Lower leg skin (tissue), 4 donors: Measurements from ENCODE around the gene KLRB1. TPM values are rescaled to one million over a fixed set of nuclear protein-coding genes. Genes with fewer than 3 reads are reported as not detected.
"Not testable (repeated sequence)": the region's sequence is repeated elsewhere in the genome, so short reads cannot be mapped to it uniquely, and the experiment has no call there.

Experiments used
- DNase-seq, 2 donors: peaks; one replicate each; pipeline ENCODE4 v3.0.0-alpha.2; 2019; ENCODE audit warnings: low spot score in 2 of 2
- H3K4me3 ChIP-seq: fragments of 200-600 bp; sonication (generic); 2 replicates; pipeline ENCODE4 v1.5.1; 2017; ENCODE audit warnings: mild to moderate bottlenecking, low read depth; ENCODE audit not compliant: poor library complexity, severe bottlenecking
- CTCF ChIP-seq, 3 donors: fragments of 450-650 bp; IDR thresholded peaks; one replicate each; pipeline ENCODE4 v1.5.1; 2016; ENCODE audit warnings: antibody characterized with exemption in 3 of 3, mild to moderate bottlenecking in 3 of 3, moderate library complexity in 2 of 3
- POLR2A ChIP-seq, 2 donors: fragments of 450-650 bp; IDR thresholded peaks; one replicate each; pipeline ENCODE4 v1.6.1; 2016 to 2017; ENCODE audit warnings: antibody characterized with exemption in 2 of 2, mild to moderate bottlenecking in 1 of 2, moderate library complexity in 1 of 2
- WGBS, 2 donors: methylation state at CpG; one replicate each; pipeline ENCODE4 v1.1.5; 2018; 5-methylcytosine and 5-hydroxymethylcytosine counted together
- intact Hi-C: fragments of 100-400 bp; cut with DNase I; formaldehyde crosslinking; loops from one replicate; pipeline ENCODE4 v1.15.0; 2023; ENCODE audit warnings: low total_unique reads
- total RNA-seq, 4 donors: library from RNA; depleted of rRNA; stranded (reverse); fragments of >200 nt; gene quantifications; one replicate each; pipeline ENCODE4 v1.1.0, GENCODE V29; 2016

KLRB1 gene
- total RNA-seq, 4 donors from 2014 or later, result 0.22 to 0.63 (median 0.42) TPM; not detected in 1

- peak in 1 of 2 donors; percentile 31 for TF ChIP-seq POLR2A (IDR thresholded peaks at IDR 0.05)
- no peak for TF ChIP-seq CTCF (IDR thresholded peaks at IDR 0.05)
- 0% methylated on average over 24 to 28 of the region's 55 CpGs for WGBS, 2 donors
- intact Hi-C loops, result no loop called here
- peak; percentile 70 to 96 for DNase-seq
- H3K4me3 ChIP-seq, result peak overlapping the region; percentile 57
Measured at GRCh38 chr12:9647825-9648700, 40.3 kb upstream of the KLRB1 start.

GRCh38 chr12:9646794-9647781 is 39.4 kb upstream of the KLRB1 start:
- TF ChIP-seq CTCF (IDR thresholded peaks at IDR 0.05), result no peak
- intact Hi-C loops, result no loop called here
- H3K4me3 ChIP-seq, result no peak overlapping the region
- DNase-seq, result no peak
- WGBS, 2 donors, result 36 to 41% methylated on average over 13 of the region's 13 CpGs

GRCh38 chr12:9644985-9645551 is 37.4 kb upstream of the KLRB1 start:
- 57 to 62% methylated on average over 1 of the region's 1 CpG for WGBS, 2 donors
- H3K4me3 ChIP-seq, DNase-seq, intact Hi-C loops: not testable (repeated sequence)

- no peak for TF ChIP-seq CTCF (IDR thresholded peaks at IDR 0.05)
- no peak for TF ChIP-seq POLR2A (IDR thresholded peaks at IDR 0.05)
- intact Hi-C loops, result no loop called here
Measured at GRCh38 chr12:9643266-9643660, 35.5 kb upstream of the KLRB1 start.

GRCh38 chr12:9642606-9643265 is 35.0 kb upstream of the KLRB1 start:
- intact Hi-C loops, result no loop called here
- 86 to 87% methylated on average over 15 of the region's 15 CpGs for WGBS, 2 donors
- DNase-seq, result no peak
- no peak overlapping the region for H3K4me3 ChIP-seq
- TF ChIP-seq CTCF (IDR thresholded peaks at IDR 0.05) (no peak), POLR2A (IDR thresholded peaks at IDR 0.05) (no peak)

More at GRCh38 chr12:9643266-9643660, 35.5 kb upstream of the KLRB1 start:
- H3K4me3 ChIP-seq, result no peak overlapping the region
- DNase-seq, result no peak
